Forelimb muscle (tissue), 1 donor: ENCODE measurements around the gene MYLK2. TPM values are rescaled to one million over a fixed set of nuclear protein-coding genes. Genes with fewer than 3 reads are reported as not detected.
"Not testable (repeated sequence)": the region's sequence is repeated elsewhere in the genome, so short reads cannot be mapped to it uniquely, and the experiment has no call there.

ENCODE experiments used
- DNase-seq: peaks from one replicate; pipeline ENCODE4 v3.0.0-alpha.2; 2013; ENCODE audit warnings: low read depth
- polyA plus RNA-seq: library from polyadenylated mRNA; unstranded; fragments of 120-200 nt; gene quantifications from one replicate; pipeline ENCODE4 v1.2.1, GENCODE V29; 2013; ENCODE audit not compliant: insufficient read length

MYLK2 gene
- 60.0 TPM for polyA plus RNA-seq

- no peak for DNase-seq
These were observed at the start of gene MYLK2 for GRCh38 chr20:31819083-31819784. Gene MYLK2, plus strand, starts transcription at chr20:31819356. Its CDS starts 225 bp downstream, at chr20:31819581.

GRCh38 chr20:31769681-31770080, 49.5 kb upstream of the MYLK2 start:
- no peak for DNase-seq

DNA sequence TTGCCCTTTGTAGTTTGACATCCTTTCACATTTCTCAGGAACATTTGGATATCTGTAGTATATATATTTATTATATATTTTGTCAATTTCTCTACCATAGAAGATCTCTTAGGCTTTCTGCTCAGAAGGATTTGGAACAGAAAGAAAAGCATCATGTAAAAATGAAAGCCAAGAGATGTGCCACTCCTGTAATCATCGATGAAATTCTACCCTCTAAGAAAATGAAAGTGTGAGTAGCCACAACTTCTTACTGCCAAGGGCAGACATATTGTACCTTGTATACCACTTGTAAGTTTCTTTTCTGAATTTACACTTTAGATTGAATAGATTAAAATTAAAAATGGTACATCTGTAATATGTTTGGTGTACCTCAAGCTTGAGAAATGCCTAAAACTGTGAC, 48.9 kb upstream of the MYLK2 start:
- DNase-seq = no peak

DNA sequence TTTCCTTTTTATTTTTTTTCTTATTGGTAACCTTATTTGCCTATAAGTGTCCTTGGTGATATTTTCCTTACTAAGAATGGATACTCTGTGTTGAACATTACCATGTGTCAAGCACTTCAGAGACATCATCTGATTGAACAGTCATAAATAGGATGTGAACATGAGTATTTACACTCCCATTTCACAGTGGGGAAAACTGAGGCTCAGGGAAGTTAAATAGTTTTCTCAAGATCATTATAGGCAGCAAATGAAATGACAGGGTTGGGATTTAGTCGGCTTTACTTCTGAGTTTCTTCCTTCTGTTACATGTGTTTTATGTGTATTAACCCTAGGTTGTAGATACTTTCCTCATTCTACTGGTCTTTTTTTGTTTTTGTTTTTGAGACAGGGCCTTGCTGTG, 44.7 kb upstream of the MYLK2 start:
- DNase-seq = no peak

GRCh38 chr20:31780839-31781238, 38.3 kb upstream of the MYLK2 start:
- DNase-seq = no peak

- DNase-seq = no peak
These were observed 37.2 kb upstream of the MYLK2 start for GRCh38 chr20:31781945-31782344.

DNA sequence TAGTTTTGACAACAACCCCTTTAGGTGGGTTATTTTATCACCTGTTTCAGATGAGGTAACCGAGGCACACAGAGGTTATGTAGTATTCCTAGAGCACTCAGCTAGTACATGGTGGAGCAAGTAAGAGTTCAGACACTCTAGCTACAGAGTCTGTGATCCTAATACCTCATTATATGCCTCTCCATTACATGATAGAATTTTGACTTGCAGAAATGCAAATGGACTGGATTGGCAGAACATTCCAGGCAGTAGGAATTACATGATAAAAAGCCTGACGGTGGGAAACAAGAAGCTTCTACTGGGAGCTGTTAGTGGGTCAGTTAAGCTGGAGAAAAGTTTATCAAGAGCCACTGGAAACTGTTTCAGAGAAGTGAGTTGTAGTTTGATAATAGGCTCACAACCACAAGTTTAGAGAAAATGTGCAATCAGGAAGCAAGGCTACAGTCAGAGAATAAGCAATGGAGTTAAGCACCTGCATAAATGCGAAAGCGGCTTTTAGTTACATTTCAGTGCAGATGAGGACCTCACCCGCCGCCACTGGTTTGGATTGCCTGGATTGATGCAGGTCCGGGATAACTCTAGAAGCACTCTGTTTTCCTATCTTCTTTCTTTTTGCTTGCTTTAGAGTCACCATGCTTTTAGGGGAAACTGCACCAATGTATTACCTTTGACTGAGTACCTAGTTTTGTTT, 34.7 kb upstream of the MYLK2 start:
- DNase-seq = no peak

DNA sequence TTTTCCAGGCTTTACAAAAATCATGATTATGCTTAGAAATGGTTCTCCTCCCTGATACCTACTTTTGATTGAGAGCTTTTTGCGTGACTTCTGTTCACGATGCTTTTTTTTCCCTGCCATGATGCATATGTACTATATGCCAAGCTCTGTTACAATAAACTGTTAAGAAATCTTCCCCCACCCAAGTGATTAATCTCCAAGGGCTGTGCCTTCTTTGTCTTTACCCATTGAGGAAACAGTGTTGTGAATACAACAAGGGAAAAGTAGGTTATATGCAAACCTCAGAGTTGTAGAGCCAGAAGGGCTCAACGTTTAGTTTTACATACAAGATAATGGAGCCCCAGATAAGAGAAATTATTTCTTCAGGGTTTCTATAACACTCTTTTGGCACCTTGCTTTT, 34.1 kb upstream of the MYLK2 start:
- no peak for DNase-seq

- no peak for DNase-seq
These were observed 30.6 kb upstream of the MYLK2 start for GRCh38 chr20:31788578-31788977.

DNA sequence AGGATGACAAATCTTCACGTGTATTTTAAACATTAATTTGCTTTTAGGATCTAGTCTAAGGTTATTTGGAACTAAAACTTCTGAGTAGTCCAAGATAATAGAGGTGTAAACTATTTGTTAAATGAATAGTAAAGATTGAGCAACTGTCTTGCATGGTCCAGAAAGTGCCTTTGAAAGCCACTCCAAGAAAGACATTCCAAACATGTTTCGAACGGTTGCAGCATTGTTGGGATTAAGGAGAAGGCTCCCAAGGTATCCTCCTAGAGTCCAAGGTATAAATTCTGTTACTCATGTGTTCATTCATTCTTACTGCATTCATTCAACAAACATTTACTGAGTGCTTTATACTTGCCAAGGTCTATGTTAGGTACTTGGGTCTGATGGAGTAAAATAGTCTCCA, 28.8 kb upstream of the MYLK2 start:
- no peak for DNase-seq

GRCh38 chr20:31797364-31797763, 21.8 kb upstream of the MYLK2 start:
- DNase-seq = no peak

GRCh38 chr20:31801508-31801907, 17.6 kb upstream of the MYLK2 start:
- no peak for DNase-seq

GRCh38 chr20:31803552-31804291, 15.4 kb upstream of the MYLK2 start:
- no peak for DNase-seq

GRCh38 chr20:31806564-31807355, 12.4 kb upstream of the MYLK2 start:
- no peak for DNase-seq

- no peak for DNase-seq
These were observed 10.7 kb upstream of the MYLK2 start for GRCh38 chr20:31808481-31808880.

GRCh38 chr20:31809661-31810060, 9.5 kb upstream of the MYLK2 start:
- no peak for DNase-seq

GRCh38 chr20:31811198-31811597, 8.0 kb upstream of the MYLK2 start:
- DNase-seq = no peak

DNA sequence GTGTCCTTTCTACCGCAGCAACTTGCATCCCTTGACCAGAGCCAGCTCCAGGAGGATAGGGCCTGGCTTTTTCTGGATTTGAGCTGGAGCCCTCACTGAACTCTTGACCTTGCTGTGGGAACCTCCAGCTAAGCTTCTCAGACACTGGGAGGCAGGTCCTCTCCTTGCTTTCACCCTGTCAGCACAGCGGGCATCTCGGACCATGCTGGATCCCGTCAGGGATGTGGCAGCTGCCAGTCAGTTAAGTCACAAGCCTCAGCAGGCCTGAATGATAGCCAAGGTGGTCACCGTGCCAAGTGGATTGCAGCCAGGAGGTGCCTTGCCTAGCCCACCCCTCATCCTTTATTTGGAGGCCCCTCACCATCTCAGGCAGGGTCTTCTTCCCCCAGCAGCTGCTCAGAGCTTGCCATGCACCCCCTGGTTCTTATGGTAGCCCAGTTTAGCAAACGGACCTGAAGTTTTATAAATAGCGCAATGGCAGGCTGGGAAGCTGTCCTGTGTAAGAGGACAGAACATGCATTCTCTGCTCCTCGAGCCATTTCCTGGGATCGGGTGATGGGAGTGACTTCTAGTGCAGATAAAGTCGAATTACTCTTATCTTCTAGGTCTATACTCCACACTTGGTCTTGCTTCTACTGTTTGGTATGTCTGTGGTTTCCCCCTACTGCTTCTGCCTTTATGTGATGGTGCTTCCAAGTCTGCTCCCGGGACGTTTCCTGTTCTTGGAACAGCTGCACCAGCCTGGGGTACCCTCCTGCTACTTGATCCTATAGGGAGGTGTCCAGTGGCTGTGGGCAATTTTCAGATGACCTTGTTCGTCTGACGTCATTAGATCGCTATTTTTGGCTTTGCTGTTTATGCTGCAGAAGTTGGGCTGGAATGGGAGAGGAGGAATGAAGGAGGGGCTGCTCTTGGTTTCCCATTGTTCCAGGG, 7.1 kb upstream of the MYLK2 start:
- no peak for DNase-seq

- no peak for DNase-seq
These were observed 5.5 kb upstream of the MYLK2 start for GRCh38 chr20:31813611-31814010.

DNA sequence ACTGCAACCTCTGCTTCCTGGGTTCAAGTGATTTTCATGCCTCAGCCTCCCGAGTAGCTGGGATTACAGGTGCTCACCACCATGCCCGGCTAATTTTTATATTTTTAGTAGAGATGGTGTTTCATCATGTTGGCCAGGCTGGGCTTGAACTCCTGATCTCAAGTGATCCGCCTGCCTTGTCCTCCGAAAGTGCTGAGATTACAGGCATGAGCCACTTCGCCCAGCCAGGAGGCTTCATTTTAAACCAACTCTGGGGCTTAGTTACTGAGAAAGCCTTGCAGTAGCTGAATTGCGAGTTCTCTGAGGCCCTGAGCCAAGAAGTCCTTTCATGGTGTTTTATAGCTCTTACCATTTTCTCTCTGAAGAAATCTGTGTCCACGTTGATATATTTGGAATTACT, 5.0 kb upstream of the MYLK2 start:
- not testable (repeated sequence) for DNase-seq
